ENCODE data around the gene LRRC75A. TPM values are rescaled to one million over a fixed set of nuclear protein-coding genes. Genes with fewer than 3 reads are reported as not detected.

The LRRC75A gene
- total and polyA plus RNA-seq, 2 of the 8 experiments (the other 6 are each of a cell fraction or from before 2014, with no cell fraction given), result 9.7 to 9.9 TPM

GRCh38 chr17:16435925-16436886 is 55.8 kb downstream of the LRRC75A start:
- 83% methylated on average over 14 of the region's 14 CpGs; no CpG with 5 or more reads in 1 of the 2 experiments for WGBS, 2 experiments (ENCODE audit: extremely low coverage in 1 of 2, insufficient coverage in 1 of 2, insufficient read length in 1 of 2, insufficient replicate concordance in 2 of 2, low coverage in 1 of 2, low lambda C conversion rate in 2 of 2, missing lambda C conversion rate in 1 of 2)
- H3K36me3 ChIP-seq (ENCODE audit: control insufficient read depth in 2 of 4, insufficient read depth in 4 of 4, low read length in 3 of 4), result peaks cover 9 to 18% (median 15%) of the 10 kb centered on the region in 4 experiments
- CTCF ChIA-PET (ENCODE audit: partially characterized antibody), result interaction anchor here (0.5 to 3.2 kb wide), 10 partner anchors 9 to 150 kb away, joined by 3 to 16 read pairs (median 4); no protein-coding TSS in a partner anchor
- H3K56ac ChIP-seq (replicated peaks; ENCODE audit: insufficient read length, low read depth, low read length), result no peak overlapping the region
- H3K23me2 ChIP-seq (ENCODE audit: low read depth, low read length), result peaks cover 14% of the 10 kb centered on the region
- H2AFZ ChIP-seq (ENCODE audit: low read length), result no peak overlapping the region
- H4K8ac ChIP-seq (ENCODE audit: extremely low read depth, insufficient read depth, low read length), result peak overlapping the region; percentile 74
- peaks cover 4 to 20% (median 12%) of the 10 kb centered on the region in 4 experiments for H3K4me1 ChIP-seq (replicated peaks in 1 of 4; ENCODE audit: control insufficient read depth in 3 of 4, insufficient read depth in 4 of 4, low read length in 3 of 4)
- H3K27me3 ChIP-seq (replicated peaks in 1 of 4; ENCODE audit: control insufficient read depth in 3 of 4, extremely low read depth in 1 of 4, insufficient read depth in 3 of 4, low read length in 3 of 4), result no peaks in the 10 kb centered on the region
- no peak overlapping the region for H3K4ac ChIP-seq (replicated peaks; ENCODE audit: insufficient read length, low read depth, low read length)
- DNase-seq (ENCODE audit: low read depth in 1 of 2, low spot score in 2 of 2) (no peak), FAIRE-seq (no peak)
- H3K9me3 ChIP-seq (ENCODE audit: insufficient read depth in 2 of 2, low read depth in 1 of 2, low read length in 1 of 2), result no peaks in the 10 kb centered on the region
- H3K14ac ChIP-seq (ENCODE audit: insufficient read length), result no peak overlapping the region
- H3K4me3 ChIP-seq (ENCODE audit: extremely low read depth in 1 of 4, insufficient read depth in 2 of 4, low read depth in 3 of 4, low read length in 4 of 4), result no peak overlapping the region
- H4K91ac ChIP-seq (replicated peaks; ENCODE audit: insufficient read length, low read length), result peak overlapping the region; percentile 58
- H3K4me2 ChIP-seq (ENCODE audit: insufficient read depth in 1 of 2, low read depth in 2 of 2, low read length in 2 of 2), result no peak overlapping the region
- H3K18ac ChIP-seq (ENCODE audit: extremely low read depth, low read length), result peak overlapping the region; percentile 10; the same call in 1 of the 2 replicates
- H2BK20ac ChIP-seq (ENCODE audit: low read length), result peak overlapping the region; percentile 80
- H2BK5ac ChIP-seq (ENCODE audit: low read depth, low read length), result 0 out of 2 replicates have a peak overlapping the region, but pooled peaks have one; percentile 24
- H2BK120ac ChIP-seq (replicated peaks; ENCODE audit: low read depth, low read length), result no peak overlapping the region
- peaks cover 0 to 10% of the 10 kb centered on the region in 2 experiments for H4K20me1 ChIP-seq (replicated peaks in 1 of 2; ENCODE audit: control insufficient read depth in 1 of 2, insufficient read depth in 2 of 2, low read length in 2 of 2)
- peaks cover 4% of the 10 kb centered on the region; the same call in 1 of the 2 replicates for H3K79me1 ChIP-seq (ENCODE audit: low read depth, low read length)
- POLR2A ChIA-PET (ENCODE audit: partially characterized antibody), result interaction anchor here (0.8 to 9.3 kb wide), 8 partner anchors 8 to 64 kb away, joined by 3 to 204 read pairs (median 14); partner anchors contain the start of genes TRPV2 and UBB
- H3K9ac ChIP-seq (replicated peaks in 1 of 4; ENCODE audit: extremely low read depth in 1 of 4, low read depth in 3 of 4, low read length in 3 of 4), result peak overlapping the region in 1 of 4 experiments; percentile 28; a peak in 3 of 7 replicates
- peak overlapping the region; percentile 87 for H2BK12ac ChIP-seq (ENCODE audit: low read depth, low read length)
- no peak overlapping the region for H3K27ac ChIP-seq (ENCODE audit: low read depth, low read length)
- H2AK5ac ChIP-seq (ENCODE audit: low read depth, low read length), result peak overlapping the region; percentile 88; the same call in 1 of the 2 replicates
- H3K23ac ChIP-seq (ENCODE audit: insufficient read length), result no peak overlapping the region
- peak overlapping the region; percentile 24 for H4K5ac ChIP-seq (ENCODE audit: insufficient read length, low read depth, low read length)
- H3K79me2 ChIP-seq (ENCODE audit: control insufficient read depth in 1 of 2, insufficient read depth in 2 of 2, low read length in 2 of 2), result peaks cover 3 to 17% of the 10 kb centered on the region in 2 experiments; a peak in 2 of 4 replicates
- H2BK15ac ChIP-seq (ENCODE audit: low read length), result peak overlapping the region; percentile 88
- TF ChIP-seq ASH2L (IDR thresholded peaks at IDR 0.05; ENCODE audit: low read length) (no peak), TBP (IDR thresholded peaks at IDR 0.05; ENCODE audit: low read depth, low read length) (no peak), ATF2 (IDR thresholded peaks at IDR 0.05; ENCODE audit: low read length) (no peak), NANOG (IDR thresholded peaks at IDR 0.05; ENCODE audit: insufficient read depth, low read depth, low read length, poor library complexity, severe bottlenecking) (no peak), CHD2 (IDR thresholded peaks at IDR 0.05; ENCODE audit: low read length) (no peak), EGR1 (IDR thresholded peaks at IDR 0.05; ENCODE audit: borderline replicate concordance, low read depth, low read length) (no peak), CBX5 (IDR thresholded peaks at IDR 0.05; ENCODE audit: low read depth, low read length) (no peak)
- TF ChIP-seq, protein P1, sequence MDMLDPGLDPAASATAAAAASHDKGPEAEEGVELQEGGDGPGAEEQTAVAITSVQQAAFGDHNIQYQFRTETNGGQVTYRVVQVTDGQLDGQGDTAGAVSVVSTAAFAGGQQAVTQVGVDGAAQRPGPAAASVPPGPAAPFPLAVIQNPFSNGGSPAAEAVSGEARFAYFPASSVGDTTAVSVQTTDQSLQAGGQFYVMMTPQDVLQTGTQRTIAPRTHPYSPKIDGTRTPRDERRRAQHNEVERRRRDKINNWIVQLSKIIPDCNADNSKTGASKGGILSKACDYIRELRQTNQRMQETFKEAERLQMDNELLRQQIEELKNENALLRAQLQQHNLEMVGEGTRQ (IDR thresholded peaks at IDR 0.05; ENCODE audit: low read length), result no peak

Data from H1 (cell line).